ENCODE results near the gene SP2. TPM values are rescaled to one million over a fixed set of nuclear protein-coding genes. Genes with fewer than 3 reads are reported as not detected.

SP2 gene
- total and polyA plus RNA-seq, 2 donors (not counting 1 experiment from before 2014, with no cell fraction given): 25.4 to 32.5 TPM

GRCh38 chr17:47864791-47865216 is 31.2 kb upstream of the SP2 start:
- no peak overlapping the region for H3K4me3 Mint-ChIP-seq
- H3K27ac Mint-ChIP-seq: no peak overlapping the region
- H3K9me3 Mint-ChIP-seq (ENCODE audit: insufficient read depth): no peaks in the 10 kb centered on the region
- no peak for DNase-seq
- no peaks in the 10 kb centered on the region for H3K36me3 ChIP-seq (replicated peaks in 1 of 2; ENCODE audit: control extremely low read depth in 1 of 2, control insufficient read depth in 1 of 2, extremely low read depth in 1 of 2, insufficient read depth in 2 of 2, low read length in 1 of 2)
- H3K4me2 ChIP-seq (replicated peaks; ENCODE audit: low read depth, low read length, poor library complexity, severe bottlenecking): no peak overlapping the region
- 28% methylated on average over 5 of the region's 7 CpGs for WGBS (ENCODE audit: insufficient coverage)
- peaks cover 43% of the 10 kb centered on the region for H3K27me3 Mint-ChIP-seq
- H3K79me2 ChIP-seq (ENCODE audit: control insufficient read depth, insufficient read depth, low read length): no peaks in the 10 kb centered on the region
- ChIA-PET POLR2A (no interaction called here), CTCF (no interaction called here)
- no peak for TF ChIP-seq CTCF (IDR thresholded peaks at IDR 0.05)
- no peak for TF ChIP-seq EZH2 (IDR thresholded peaks at IDR 0.05; ENCODE audit: borderline replicate concordance, insufficient read depth, low read depth, low read length, poor library complexity, severe bottlenecking)
- no peak for ATAC-seq (ENCODE audit: low read depth)
- no peak overlapping the region for H3K4me3 ChIP-seq (ENCODE audit: control extremely low read depth in 1 of 5, extremely low read depth in 1 of 5, insufficient read depth in 1 of 5, low read depth in 2 of 5, low read length in 4 of 5)
- no peaks in the 10 kb centered on the region for H4K20me1 ChIP-seq (ENCODE audit: control insufficient read depth, insufficient read depth, low read length, poor library complexity, severe bottlenecking)
- H3K27ac ChIP-seq (ENCODE audit: low read length in 2 of 2): no peak overlapping the region
- no peak overlapping the region for H2AFZ ChIP-seq (ENCODE audit: insufficient read depth, low read depth, low read length, poor library complexity, severe bottlenecking)
- H3K4me1 Mint-ChIP-seq: no peaks in the 10 kb centered on the region
- no peaks in the 10 kb centered on the region for H3K4me1 ChIP-seq (ENCODE audit: control insufficient read depth in 2 of 2, insufficient read depth in 2 of 2, low read length in 2 of 2)
- H3K27me3 ChIP-seq (replicated peaks in 1 of 4; ENCODE audit: control extremely low read depth in 1 of 4, control insufficient read depth in 3 of 4, insufficient read depth in 4 of 4, low read length in 3 of 4): peaks cover 0 to 15% (median 5%) of the 10 kb centered on the region in 4 experiments
- H3K9me3 ChIP-seq (ENCODE audit: control extremely low read depth in 1 of 3, control insufficient read depth in 2 of 3, insufficient read depth in 1 of 3, low read length in 2 of 3): peaks cover 0 to 2% (median 0%) of the 10 kb centered on the region in 3 donors
- H3K9ac ChIP-seq (ENCODE audit: low read length): no peak overlapping the region
- intact Hi-C loops (cut with micrococcal nuclease): no loop called here

- no peak for ATAC-seq (ENCODE audit: low read depth)
- Mint-ChIP-seq H3K4me1 (peaks cover 2% of the 10 kb centered on the region), H3K27me3 (peaks cover 53% of the 10 kb centered on the region), H3K4me3 (no peak overlapping the region), H3K9me3 (ENCODE audit: insufficient read depth) (no peaks in the 10 kb centered on the region), H3K27ac (no peak overlapping the region)
- Histone ChIP-seq H3K4me1 (ENCODE audit: control insufficient read depth in 2 of 2, insufficient read depth in 2 of 2, low read length in 2 of 2) (peaks cover 1% of the 10 kb centered on the region in 2 donors), H3K27ac (ENCODE audit: low read length in 2 of 2) (no peak overlapping the region), H3K9ac (ENCODE audit: low read length) (no peak overlapping the region), H3K9me3 (ENCODE audit: control extremely low read depth in 1 of 3, control insufficient read depth in 2 of 3, insufficient read depth in 1 of 3, low read length in 2 of 3) (peaks cover 0 to 2% (median 0%) of the 10 kb centered on the region in 3 donors), H3K79me2 (ENCODE audit: control insufficient read depth, insufficient read depth, low read length) (no peaks in the 10 kb centered on the region), H3K4me2 (replicated peaks; ENCODE audit: low read depth, low read length, poor library complexity, severe bottlenecking) (no peak overlapping the region), H3K36me3 (replicated peaks in 1 of 2; ENCODE audit: control extremely low read depth in 1 of 2, control insufficient read depth in 1 of 2, extremely low read depth in 1 of 2, insufficient read depth in 2 of 2, low read length in 1 of 2) (no peaks in the 10 kb centered on the region), H2AFZ (ENCODE audit: insufficient read depth, low read depth, low read length, poor library complexity, severe bottlenecking) (no peak overlapping the region), H3K27me3 (replicated peaks in 1 of 4; ENCODE audit: control extremely low read depth in 1 of 4, control insufficient read depth in 3 of 4, insufficient read depth in 4 of 4, low read length in 3 of 4) (peaks cover 0 to 26% (median 11%) of the 10 kb centered on the region in 4 experiments), H4K20me1 (ENCODE audit: control insufficient read depth, insufficient read depth, low read length, poor library complexity, severe bottlenecking) (no peaks in the 10 kb centered on the region), H3K4me3 (ENCODE audit: control extremely low read depth in 1 of 5, extremely low read depth in 1 of 5, insufficient read depth in 1 of 5, low read depth in 2 of 5, low read length in 4 of 5) (no peak overlapping the region)
- DNase-seq: no peak
- POLR2A ChIA-PET: no interaction called here
- WGBS (ENCODE audit: insufficient coverage): 89% methylated on average over 20 of the region's 20 CpGs
- CTCF ChIA-PET: no interaction called here
- intact Hi-C loops (cut with micrococcal nuclease): no loop called here
- no peak for TF ChIP-seq CTCF (IDR thresholded peaks at IDR 0.05)
- TF ChIP-seq EZH2 (IDR thresholded peaks at IDR 0.05; ENCODE audit: borderline replicate concordance, insufficient read depth, low read depth, low read length, poor library complexity, severe bottlenecking): no peak
These were observed 29.1 kb upstream of the SP2 start for GRCh38 chr17:47866941-47867340.

Measured in B cell (primary cell).